Measurements from ENCODE around the gene AOPEP.

Gene AOPEP

DNA sequence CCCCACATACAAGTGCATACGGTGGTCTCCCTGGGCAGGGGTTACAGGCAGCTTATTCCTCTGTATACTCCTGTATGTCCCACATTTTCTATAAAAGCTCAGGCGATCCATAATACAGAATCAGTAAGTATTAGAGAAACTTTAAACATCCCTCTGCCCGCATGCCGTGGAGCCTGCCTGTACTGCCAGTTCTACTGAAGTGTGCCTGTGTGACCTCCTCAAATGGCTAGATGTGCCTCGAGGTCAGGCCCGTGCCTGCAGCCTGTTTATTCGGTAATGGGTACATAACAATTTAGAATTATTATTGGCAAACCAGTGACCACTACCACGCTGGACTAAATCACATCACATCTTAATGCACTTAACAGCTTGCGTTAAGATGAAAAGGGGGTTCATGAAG is 400.2 kb downstream of the AOPEP start:
- DNase-seq = no peak

GRCh38 chr9:95127249-95128176 is 401.0 kb downstream of the AOPEP start:
- peak; percentile 74 for DNase-seq

DNA sequence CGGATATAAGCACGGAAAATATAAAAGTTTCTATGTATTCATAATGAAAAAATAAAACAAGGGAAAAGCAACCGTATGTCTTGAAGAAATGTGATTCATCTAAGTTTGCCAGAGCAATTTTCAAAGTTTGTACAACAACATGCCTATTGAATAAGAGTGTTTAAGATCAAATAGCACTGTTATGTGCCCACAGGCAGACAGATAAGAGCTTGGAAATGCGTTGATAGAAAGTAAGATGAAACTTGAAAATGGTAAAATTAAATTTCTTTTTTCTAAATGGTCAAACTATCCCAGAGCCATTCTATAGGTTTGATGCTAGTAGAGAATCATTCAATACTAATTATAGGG is 401.7 kb downstream of the AOPEP start:
- DNase-seq = no peak

- DNase-seq = no peak
Measured at GRCh38 chr9:95129476-95130291, 403.2 kb downstream of the AOPEP start.

- DNase-seq = no peak
Measured at GRCh38 chr9:95130484-95130883, 404.0 kb downstream of the AOPEP start.

GRCh38 chr9:95131023-95131943 is 404.8 kb downstream of the AOPEP start:
- DNase-seq = peak; percentile 65

DNA sequence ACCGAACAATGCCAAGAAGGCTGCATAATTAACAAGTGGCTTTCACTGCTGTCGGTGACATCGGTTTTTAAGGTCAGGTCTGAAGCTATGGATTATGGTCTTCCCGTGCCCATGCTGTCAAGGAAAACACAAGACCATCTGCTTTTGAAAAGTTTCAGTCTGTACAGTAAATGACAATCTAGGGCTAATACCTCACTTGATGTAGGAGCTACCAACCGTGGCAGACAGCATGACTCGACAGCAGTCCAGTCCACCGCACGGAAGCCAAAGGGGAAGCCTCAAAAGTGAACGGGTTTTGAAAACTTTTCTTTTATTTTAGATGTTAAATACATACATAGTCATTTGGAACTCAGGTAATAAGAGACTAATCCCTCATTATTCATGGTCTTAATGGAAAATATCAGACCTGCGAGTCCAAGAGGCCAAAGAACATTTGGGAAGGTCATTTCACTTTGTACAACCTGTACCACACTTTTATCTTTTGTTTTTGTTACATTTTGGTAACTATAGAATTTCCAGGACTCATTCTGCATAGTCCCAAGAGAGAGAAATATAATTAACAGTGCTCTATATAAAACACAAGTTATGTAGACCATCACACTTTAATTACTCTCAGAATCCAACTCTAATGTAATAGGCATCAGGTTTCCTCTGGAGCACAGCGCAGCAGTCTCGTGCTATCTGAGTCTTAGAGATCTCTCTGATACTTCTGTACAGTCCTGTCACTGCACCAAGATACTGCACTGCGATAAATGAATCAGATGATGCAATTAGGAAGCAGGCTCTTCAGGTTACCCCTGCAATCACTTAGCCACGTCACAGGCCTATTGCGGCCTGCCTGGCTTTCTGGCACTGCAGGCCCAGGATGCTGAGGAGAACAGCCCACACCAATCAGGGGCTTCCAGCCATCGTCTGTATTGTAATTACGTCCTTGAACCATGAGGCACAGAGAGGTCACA is 406.1 kb downstream of the AOPEP start:
- peak; percentile 62 for DNase-seq

- no peak for DNase-seq
Measured at GRCh38 chr9:95133325-95133705, 406.8 kb downstream of the AOPEP start.

- no peak for DNase-seq
Measured at GRCh38 chr9:95134457-95134881, 408.0 kb downstream of the AOPEP start.

- DNase-seq = no peak
Measured at GRCh38 chr9:95135756-95136155, 409.3 kb downstream of the AOPEP start.
